A673 (cell line): Measurements from ENCODE around the gene GRIK4.

Source experiments
- CTCF ChIP-seq: fragments of 300-800, 200-600 bp; sonication (generic); conservative IDR thresholded peaks from 2 replicates; pipeline ENCODE4 v1.5.1; 2017; ENCODE audit warnings: low read depth, mild to moderate bottlenecking, antibody characterized with exemption, low read length, moderate library complexity, mixed read lengths
- EZH2 ChIP-seq: fragments of 200-600 bp; sonication (generic); IDR thresholded peaks from 2 replicates; pipeline ENCODE4 v1.6.1; 2017; ENCODE audit warnings: borderline replicate concordance, low read depth, mild to moderate bottlenecking, mixed read lengths, antibody characterized with exemption, low read length; ENCODE audit not compliant: poor library complexity, severe bottlenecking

GRCh38 chr11:120867531-120867930 is 356.0 kb downstream of the GRIK4 start:
- TF ChIP-seq EZH2 (no peak), CTCF (no peak)
